ENCODE measurements around the gene KCNG2. TPM values are rescaled to one million over a fixed set of nuclear protein-coding genes. Genes with fewer than 3 reads are reported as not detected.

The KCNG2 gene
- total RNA-seq, 1 donor from 2014 or later: not detected

GRCh38 chr18:79784965-79785770 is 12.6 kb upstream of the KCNG2 start:
- TF ChIP-seq, protein P1, sequence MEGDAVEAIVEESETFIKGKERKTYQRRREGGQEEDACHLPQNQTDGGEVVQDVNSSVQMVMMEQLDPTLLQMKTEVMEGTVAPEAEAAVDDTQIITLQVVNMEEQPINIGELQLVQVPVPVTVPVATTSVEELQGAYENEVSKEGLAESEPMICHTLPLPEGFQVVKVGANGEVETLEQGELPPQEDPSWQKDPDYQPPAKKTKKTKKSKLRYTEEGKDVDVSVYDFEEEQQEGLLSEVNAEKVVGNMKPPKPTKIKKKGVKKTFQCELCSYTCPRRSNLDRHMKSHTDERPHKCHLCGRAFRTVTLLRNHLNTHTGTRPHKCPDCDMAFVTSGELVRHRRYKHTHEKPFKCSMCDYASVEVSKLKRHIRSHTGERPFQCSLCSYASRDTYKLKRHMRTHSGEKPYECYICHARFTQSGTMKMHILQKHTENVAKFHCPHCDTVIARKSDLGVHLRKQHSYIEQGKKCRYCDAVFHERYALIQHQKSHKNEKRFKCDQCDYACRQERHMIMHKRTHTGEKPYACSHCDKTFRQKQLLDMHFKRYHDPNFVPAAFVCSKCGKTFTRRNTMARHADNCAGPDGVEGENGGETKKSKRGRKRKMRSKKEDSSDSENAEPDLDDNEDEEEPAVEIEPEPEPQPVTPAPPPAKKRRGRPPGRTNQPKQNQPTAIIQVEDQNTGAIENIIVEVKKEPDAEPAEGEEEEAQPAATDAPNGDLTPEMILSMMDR (IDR thresholded peaks at IDR 0.05): no peak
- no peaks in the 10 kb centered on the region for H3K9me3 Mint-ChIP-seq (ENCODE audit: unreplicated experiment)
- no peak for DNase-seq (ENCODE audit: extremely low spot score, unreplicated experiment)
- no peaks in the 10 kb centered on the region for H3K4me1 Mint-ChIP-seq (ENCODE audit: unreplicated experiment)
- no peak overlapping the region for H3K27ac Mint-ChIP-seq (ENCODE audit: unreplicated experiment)
- peaks cover 7% of the 10 kb centered on the region for H3K27me3 Mint-ChIP-seq (ENCODE audit: unreplicated experiment)
- no peak overlapping the region for H3K4me3 Mint-ChIP-seq (ENCODE audit: unreplicated experiment)
- H3K36me3 Mint-ChIP-seq (ENCODE audit: unreplicated experiment): no peaks in the 10 kb centered on the region

GRCh38 chr18:79785831-79786230 is 11.9 kb upstream of the KCNG2 start:
- H3K4me3 Mint-ChIP-seq (ENCODE audit: unreplicated experiment): no peak overlapping the region
- DNase-seq (ENCODE audit: extremely low spot score, unreplicated experiment): no peak
- no peak overlapping the region for H3K27ac Mint-ChIP-seq (ENCODE audit: unreplicated experiment)
- no peaks in the 10 kb centered on the region for H3K4me1 Mint-ChIP-seq (ENCODE audit: unreplicated experiment)
- no peaks in the 10 kb centered on the region for H3K36me3 Mint-ChIP-seq (ENCODE audit: unreplicated experiment)
- TF ChIP-seq, protein P1 (IDR thresholded peaks at IDR 0.05): no peak
- no peaks in the 10 kb centered on the region for H3K9me3 Mint-ChIP-seq (ENCODE audit: unreplicated experiment)
- H3K27me3 Mint-ChIP-seq (ENCODE audit: unreplicated experiment): peaks cover 10% of the 10 kb centered on the region

DNA sequence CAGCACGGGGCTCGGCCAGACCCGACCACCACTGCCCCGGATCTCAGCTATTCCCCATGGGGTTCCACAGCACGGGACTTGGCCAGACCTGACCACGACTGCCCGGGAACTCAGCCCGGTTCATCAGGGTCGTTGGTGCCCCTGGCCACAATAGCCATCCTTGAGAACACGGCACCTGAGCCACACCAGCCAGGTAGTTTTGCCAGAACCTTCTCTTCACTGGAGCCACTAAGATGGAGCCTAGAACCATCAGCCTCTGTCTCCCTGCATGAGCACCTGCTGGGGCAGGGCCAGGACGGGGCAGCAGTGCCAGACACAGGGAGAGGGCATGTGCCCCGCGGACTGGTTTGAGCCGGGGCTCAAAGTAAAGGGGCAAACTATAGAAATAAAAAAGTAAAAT is 11.4 kb upstream of the KCNG2 start:
- TF ChIP-seq, protein P1 (IDR thresholded peaks at IDR 0.05): no peak

DNA sequence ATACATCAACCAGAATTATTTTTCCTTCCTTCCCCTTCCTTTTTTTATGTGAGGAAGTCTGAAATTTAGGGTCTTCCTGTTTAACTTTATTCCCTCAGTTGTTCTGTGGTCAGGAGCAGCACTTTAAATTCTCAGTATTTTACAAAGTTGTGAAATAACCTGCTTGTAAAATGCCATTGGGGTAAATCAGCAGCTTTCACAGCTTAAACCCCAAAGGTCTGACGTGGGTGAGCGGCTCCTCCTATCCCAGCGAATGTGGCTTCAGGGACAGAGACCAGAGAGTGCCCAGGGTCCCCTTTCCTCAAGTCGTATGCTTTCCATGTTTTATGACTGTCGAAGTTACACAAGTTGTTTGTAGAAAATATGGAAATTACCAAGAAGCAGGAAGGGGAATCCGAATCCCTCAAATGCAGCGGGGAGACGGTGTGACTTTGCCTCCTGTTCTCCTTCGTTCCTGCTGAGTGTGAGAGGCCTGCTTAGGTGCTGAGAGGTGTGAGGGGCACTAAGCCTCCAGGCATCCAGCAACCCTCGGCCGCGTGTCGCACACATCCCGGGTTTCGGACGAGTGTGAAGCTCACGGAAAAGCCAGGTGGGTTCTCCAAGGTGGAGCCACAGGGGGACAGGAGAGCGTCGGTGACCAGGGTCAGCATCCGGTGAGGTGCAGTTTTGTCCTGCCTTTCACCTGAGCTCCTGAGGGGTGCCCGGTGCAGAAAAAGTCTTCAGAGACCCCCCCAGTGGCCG is 10.8 kb upstream of the KCNG2 start:
- Mint-ChIP-seq H3K27ac (ENCODE audit: unreplicated experiment) (no peak overlapping the region), H3K36me3 (ENCODE audit: unreplicated experiment) (no peaks in the 10 kb centered on the region), H3K4me3 (ENCODE audit: unreplicated experiment) (no peak overlapping the region), H3K27me3 (ENCODE audit: unreplicated experiment) (peaks cover 20% of the 10 kb centered on the region), H3K9me3 (ENCODE audit: unreplicated experiment) (no peaks in the 10 kb centered on the region), H3K4me1 (ENCODE audit: unreplicated experiment) (peaks cover 7% of the 10 kb centered on the region)
- TF ChIP-seq, protein P1 (IDR thresholded peaks at IDR 0.05): no peak
- DNase-seq (ENCODE audit: extremely low spot score, unreplicated experiment): no peak

More for the DNA sequence above, 11.4 kb upstream of the KCNG2 start:
- Mint-ChIP-seq H3K9me3 (ENCODE audit: unreplicated experiment) (no peaks in the 10 kb centered on the region), H3K27me3 (ENCODE audit: unreplicated experiment) (peaks cover 14% of the 10 kb centered on the region), H3K27ac (ENCODE audit: unreplicated experiment) (no peak overlapping the region), H3K4me1 (ENCODE audit: unreplicated experiment) (peaks cover 2% of the 10 kb centered on the region), H3K4me3 (ENCODE audit: unreplicated experiment) (no peak overlapping the region), H3K36me3 (ENCODE audit: unreplicated experiment) (no peaks in the 10 kb centered on the region)
- no peak for DNase-seq (ENCODE audit: extremely low spot score, unreplicated experiment)

- peaks cover 21% of the 10 kb centered on the region for H3K27me3 Mint-ChIP-seq (ENCODE audit: unreplicated experiment)
- H3K9me3 Mint-ChIP-seq (ENCODE audit: unreplicated experiment): no peaks in the 10 kb centered on the region
- H3K4me1 Mint-ChIP-seq (ENCODE audit: unreplicated experiment): peaks cover 7% of the 10 kb centered on the region
- TF ChIP-seq, protein P1 (IDR thresholded peaks at IDR 0.05): no peak
- no peak for DNase-seq (ENCODE audit: extremely low spot score, unreplicated experiment)
- no peak overlapping the region for H3K4me3 Mint-ChIP-seq (ENCODE audit: unreplicated experiment)
- H3K27ac Mint-ChIP-seq (ENCODE audit: unreplicated experiment): no peak overlapping the region
- H3K36me3 Mint-ChIP-seq (ENCODE audit: unreplicated experiment): no peaks in the 10 kb centered on the region
Observed at GRCh38 chr18:79787527-79787864, 10.2 kb upstream of the KCNG2 start.
